ENCODE data around the gene SCUBE1. TPM values are rescaled to one million over a fixed set of nuclear protein-coding genes. Genes with fewer than 3 reads are reported as not detected.

SCUBE1 gene
- total RNA-seq, 4 donors from 2014 or later = 33.3 to 109 (median 66.3) TPM

GRCh38 chr22:43292630-43293018 is 50.5 kb downstream of the SCUBE1 start:
- H3K4me1 ChIP-seq = peaks cover 49 to 95% (median 90%) of the 10 kb centered on the region in 4 donors

GRCh38 chr22:43291381-43291780 is 51.8 kb downstream of the SCUBE1 start:
- Histone ChIP-seq H3K9me3 (no peaks in the 10 kb centered on the region), H3K27ac (replicated peaks in 1 of 4) (peak overlapping the region; percentile 66 to 89 (median 82)), H3K27me3 (no peaks in the 10 kb centered on the region), H3K4me1 (peaks cover 38 to 83% (median 77%) of the 10 kb centered on the region in 4 donors), H3K4me3 (no peak overlapping the region), H3K36me3 (peaks cover 0 to 3% (median 0%) of the 10 kb centered on the region in 4 donors)
- no peak for DNase-seq (ENCODE audit: extremely low spot score)
- TF ChIP-seq EP300 (IDR thresholded peaks at IDR 0.05) = no peak
- intact Hi-C loops (cut with DNase I) = loop anchor here (5.0 kb wide), 1 partner anchor 51 kb away; the partner anchor contains the start of gene SCUBE1
- 86% methylated on average over 7 of the region's 14 CpGs for WGBS

More at GRCh38 chr22:43292630-43293018, 50.5 kb downstream of the SCUBE1 start:
- no peak for DNase-seq (ENCODE audit: extremely low spot score)
- intact Hi-C loops (cut with DNase I) = loop anchor here (5.0 kb wide), 1 partner anchor 50 kb away; the partner anchor contains the start of gene SCUBE1
- H3K4me3 ChIP-seq = no peak overlapping the region
- TF ChIP-seq EP300 (IDR thresholded peaks at IDR 0.05) (no peak), POLR2A (IDR thresholded peaks at IDR 0.05; ENCODE audit: low read depth) (no peak), CTCF (IDR thresholded peaks at IDR 0.05) (no peak), POLR2AphosphoS5 (IDR thresholded peaks at IDR 0.05) (no peak)
- 74% methylated on average over 9 of the region's 9 CpGs for WGBS
- H3K27ac ChIP-seq (replicated peaks in 1 of 4) = peak overlapping the region; percentile 82 to 89 (median 86)
- H3K27me3 ChIP-seq = no peaks in the 10 kb centered on the region
- no peaks in the 10 kb centered on the region for H3K36me3 ChIP-seq
- H3K9me3 ChIP-seq = no peaks in the 10 kb centered on the region

GRCh38 chr22:43289976-43290721 is 53.0 kb downstream of the SCUBE1 start:
- H3K4me1 ChIP-seq = peaks cover 26 to 70% (median 65%) of the 10 kb centered on the region in 4 donors
- H3K9me3 ChIP-seq = no peaks in the 10 kb centered on the region
- TF ChIP-seq EP300 (IDR thresholded peaks at IDR 0.05) (no peak), POLR2A (IDR thresholded peaks at IDR 0.05; ENCODE audit: low read depth) (no peak), POLR2AphosphoS5 (IDR thresholded peaks at IDR 0.05) (peak in 1 of 2 donors; percentile 37)
- peak overlapping the region; percentile 61 to 79 (median 70) for H3K27ac ChIP-seq (replicated peaks in 1 of 4)
- 56% methylated on average over 3 of the region's 10 CpGs for WGBS
- intact Hi-C loops (cut with DNase I) = loop anchor here (5.0 kb wide), 1 partner anchor 52 kb away; the partner anchor contains the start of gene SCUBE1
- H3K36me3 ChIP-seq = peaks cover 0 to 4% (median 0%) of the 10 kb centered on the region in 4 donors
- peak overlapping the region; percentile 6 to 33 (median 20) for H3K4me3 ChIP-seq
- H3K27me3 ChIP-seq = no peaks in the 10 kb centered on the region
- DNase-seq (ENCODE audit: extremely low spot score) = no peak

- intact Hi-C loops (cut with DNase I) = no loop called here
- peaks cover 23 to 64% (median 59%) of the 10 kb centered on the region in 4 donors for H3K4me1 ChIP-seq
- peak overlapping the region; percentile 61 to 79 (median 70) for H3K27ac ChIP-seq (replicated peaks in 1 of 4)
- H3K4me3 ChIP-seq = peak overlapping the region; percentile 6 to 33 (median 20)
- H3K27me3 ChIP-seq = no peaks in the 10 kb centered on the region
- H3K9me3 ChIP-seq = no peaks in the 10 kb centered on the region
- DNase-seq (ENCODE audit: extremely low spot score) = no peak
- TF ChIP-seq CTCF (IDR thresholded peaks at IDR 0.05) (no peak), POLR2AphosphoS5 (IDR thresholded peaks at IDR 0.05) (no peak), EP300 (IDR thresholded peaks at IDR 0.05) (no peak), POLR2A (IDR thresholded peaks at IDR 0.05; ENCODE audit: low read depth) (no peak)
- 31% methylated on average over 8 of the region's 13 CpGs for WGBS
- H3K36me3 ChIP-seq = peaks cover 0 to 4% (median 0%) of the 10 kb centered on the region in 4 donors
Measured at GRCh38 chr22:43289531-43289963, 53.6 kb downstream of the SCUBE1 start.

GRCh38 chr22:43288807-43289420 is 54.3 kb downstream of the SCUBE1 start:
- Histone ChIP-seq H3K27ac (replicated peaks in 1 of 4) (peak overlapping the region; percentile 61 to 79 (median 70)), H3K36me3 (peaks cover 0 to 4% (median 0%) of the 10 kb centered on the region in 4 donors), H3K9me3 (no peaks in the 10 kb centered on the region), H3K4me1 (peaks cover 18 to 58% (median 52%) of the 10 kb centered on the region in 4 donors), H3K27me3 (no peaks in the 10 kb centered on the region), H3K4me3 (peak overlapping the region; percentile 6 to 33 (median 20))
- intact Hi-C loops (cut with DNase I) = no loop called here
- no peak for DNase-seq (ENCODE audit: extremely low spot score)
- no peak for TF ChIP-seq CTCF (IDR thresholded peaks at IDR 0.05)
- TF ChIP-seq POLR2A (IDR thresholded peaks at IDR 0.05; ENCODE audit: low read depth) = no peak
- TF ChIP-seq EP300 (IDR thresholded peaks at IDR 0.05) = no peak
- TF ChIP-seq POLR2AphosphoS5 (IDR thresholded peaks at IDR 0.05) = no peak
- WGBS = 77% methylated on average over 8 of the region's 12 CpGs
